ENCODE measurements around the gene ZFAND6.

- TF ChIP-seq CTCF (IDR thresholded peaks at IDR 0.05) (no peak), POLR2A (IDR thresholded peaks at IDR 0.05) (no peak), EP300 (IDR thresholded peaks at IDR 0.05) (no peak)
These were observed 63.6 kb downstream of the ZFAND6 start for GRCh38 chr15:80123034-80123433.

Measured in ovary (tissue), 3 donors.